Measurements from ENCODE around the gene BUD23.

The BUD23 gene

DNA sequence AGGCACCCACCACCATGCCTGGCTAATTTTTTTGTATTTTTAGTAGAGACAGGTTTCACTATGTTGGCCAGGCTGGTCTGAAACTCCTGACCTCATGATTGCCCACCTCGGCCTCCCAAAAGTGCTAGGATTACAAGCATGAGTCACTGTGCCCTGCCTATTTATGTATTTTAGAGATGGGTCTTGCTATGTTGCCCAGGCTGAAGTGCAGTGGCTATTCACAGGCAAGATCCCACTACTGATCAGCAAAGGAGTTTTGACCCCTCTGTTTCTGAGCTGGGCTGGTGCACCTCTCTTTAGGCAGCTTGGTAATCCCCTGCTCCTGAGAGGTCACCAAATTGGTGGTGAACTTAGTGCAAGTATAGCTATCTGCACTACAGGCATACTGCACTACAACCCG is 49.0 kb downstream of the BUD23 start:
- H3K36me3 Mint-ChIP-seq (ENCODE audit: low read depth): peaks cover 6% of the 10 kb centered on the region
- no peak for DNase-seq
- no peak overlapping the region for H3K4me3 Mint-ChIP-seq
- no peak overlapping the region for H3K27ac Mint-ChIP-seq
- peaks cover 6% of the 10 kb centered on the region for H3K27me3 Mint-ChIP-seq (ENCODE audit: low read depth, poor library complexity)
- TF ChIP-seq, protein P1, sequence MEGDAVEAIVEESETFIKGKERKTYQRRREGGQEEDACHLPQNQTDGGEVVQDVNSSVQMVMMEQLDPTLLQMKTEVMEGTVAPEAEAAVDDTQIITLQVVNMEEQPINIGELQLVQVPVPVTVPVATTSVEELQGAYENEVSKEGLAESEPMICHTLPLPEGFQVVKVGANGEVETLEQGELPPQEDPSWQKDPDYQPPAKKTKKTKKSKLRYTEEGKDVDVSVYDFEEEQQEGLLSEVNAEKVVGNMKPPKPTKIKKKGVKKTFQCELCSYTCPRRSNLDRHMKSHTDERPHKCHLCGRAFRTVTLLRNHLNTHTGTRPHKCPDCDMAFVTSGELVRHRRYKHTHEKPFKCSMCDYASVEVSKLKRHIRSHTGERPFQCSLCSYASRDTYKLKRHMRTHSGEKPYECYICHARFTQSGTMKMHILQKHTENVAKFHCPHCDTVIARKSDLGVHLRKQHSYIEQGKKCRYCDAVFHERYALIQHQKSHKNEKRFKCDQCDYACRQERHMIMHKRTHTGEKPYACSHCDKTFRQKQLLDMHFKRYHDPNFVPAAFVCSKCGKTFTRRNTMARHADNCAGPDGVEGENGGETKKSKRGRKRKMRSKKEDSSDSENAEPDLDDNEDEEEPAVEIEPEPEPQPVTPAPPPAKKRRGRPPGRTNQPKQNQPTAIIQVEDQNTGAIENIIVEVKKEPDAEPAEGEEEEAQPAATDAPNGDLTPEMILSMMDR (IDR thresholded peaks at IDR 0.05): no peak
- no peaks in the 10 kb centered on the region for H3K9me3 Mint-ChIP-seq
- H3K4me1 Mint-ChIP-seq: peaks cover 15% of the 10 kb centered on the region

DNA sequence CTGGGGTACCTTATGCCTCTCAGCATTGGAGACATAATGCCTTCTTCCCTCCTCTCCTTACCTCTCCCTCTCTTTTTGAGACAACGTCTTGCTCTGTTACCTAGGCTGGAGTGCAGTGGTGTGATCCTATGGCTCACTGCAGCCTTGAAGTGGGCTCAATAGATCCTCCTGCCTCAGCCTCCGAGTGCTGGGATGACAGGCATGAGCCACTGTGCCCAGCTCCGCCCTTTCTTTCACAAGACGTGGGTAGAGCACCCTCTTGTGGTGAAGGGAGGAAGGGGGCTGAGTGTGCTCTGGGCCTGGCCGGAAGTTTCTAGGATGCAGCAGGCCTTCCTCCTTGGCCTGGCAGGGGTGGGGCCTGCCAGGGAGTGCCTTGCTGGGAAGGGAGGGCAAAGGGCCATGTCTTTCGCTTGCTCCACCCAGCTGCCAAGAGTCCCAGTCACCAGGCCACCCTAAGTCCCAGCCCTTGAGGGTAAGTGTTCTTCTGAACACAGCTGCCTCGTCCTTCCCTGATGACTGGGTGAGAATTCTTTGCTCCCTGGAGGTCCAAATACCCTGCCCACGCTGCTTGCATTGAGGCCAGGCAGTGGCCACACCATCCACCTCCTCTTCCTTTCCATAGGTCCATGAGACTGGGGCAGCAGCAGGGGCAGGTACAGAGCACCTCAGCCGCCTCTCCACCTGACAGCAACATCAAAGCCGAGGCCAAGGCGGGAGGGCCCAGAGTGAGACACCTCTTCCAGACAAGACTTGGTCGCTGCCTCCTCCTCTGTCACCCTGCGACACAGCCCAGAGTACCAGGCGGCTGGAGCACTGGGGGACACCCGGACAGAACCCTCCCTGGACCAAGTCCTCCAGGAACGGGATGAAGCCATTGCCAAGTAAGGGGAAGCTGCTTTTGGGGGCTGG is 51.5 kb downstream of the BUD23 start:
- Mint-ChIP-seq H3K36me3 (ENCODE audit: low read depth) (peaks cover 6% of the 10 kb centered on the region), H3K9me3 (no peaks in the 10 kb centered on the region), H3K4me1 (peaks cover 17% of the 10 kb centered on the region), H3K27ac (no peak overlapping the region), H3K4me3 (no peak overlapping the region), H3K27me3 (ENCODE audit: low read depth, poor library complexity) (peaks cover 6% of the 10 kb centered on the region)
- peak; percentile 80 for DNase-seq
- TF ChIP-seq, protein P1 (IDR thresholded peaks at IDR 0.05): peak; percentile 82

DNA sequence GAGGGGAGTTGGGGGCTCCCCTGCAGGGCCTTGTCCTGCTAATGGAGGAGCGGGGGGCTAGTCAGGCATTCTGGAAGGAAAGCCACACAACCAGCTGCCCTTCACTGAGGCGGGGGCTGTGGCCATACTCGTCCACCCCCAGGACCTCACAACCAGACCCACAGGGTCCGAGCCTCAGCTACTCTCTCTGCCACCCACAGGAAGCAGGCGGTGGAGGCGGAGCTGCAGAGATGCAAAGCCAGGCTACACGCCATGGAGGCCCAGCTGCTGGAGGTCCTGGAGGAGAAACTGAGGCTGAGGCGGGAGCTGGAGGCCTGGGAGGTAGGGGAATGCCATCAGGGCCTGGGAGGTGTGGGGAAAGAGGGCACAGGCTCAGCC is 52.1 kb downstream of the BUD23 start:
- no peak for DNase-seq
- Mint-ChIP-seq H3K27me3 (ENCODE audit: low read depth, poor library complexity) (peaks cover 6% of the 10 kb centered on the region), H3K9me3 (no peaks in the 10 kb centered on the region), H3K36me3 (ENCODE audit: low read depth) (peaks cover 6% of the 10 kb centered on the region), H3K4me3 (no peak overlapping the region), H3K4me1 (peaks cover 17% of the 10 kb centered on the region), H3K27ac (no peak overlapping the region)
- TF ChIP-seq, protein P1 (IDR thresholded peaks at IDR 0.05): no peak

DNA sequence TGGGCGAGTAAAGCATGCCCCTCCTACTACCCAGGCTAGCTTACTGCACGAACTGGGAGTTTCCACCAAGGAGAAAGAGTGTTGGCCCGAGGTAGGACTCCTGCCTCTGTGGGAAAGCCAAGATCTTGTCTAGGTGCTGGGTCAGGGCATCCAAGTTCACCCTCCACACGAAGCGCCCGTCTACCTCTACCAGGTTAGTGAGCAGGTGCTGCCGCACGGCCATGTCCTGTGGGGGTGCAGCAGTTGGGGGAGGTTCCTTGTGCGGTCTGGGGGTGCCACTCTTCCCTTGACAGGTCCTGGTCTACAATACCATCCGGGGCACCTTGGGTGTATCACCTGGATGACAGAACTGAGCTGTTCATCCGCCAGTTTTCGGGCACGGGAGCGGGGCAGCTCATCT is 53.5 kb downstream of the BUD23 start:
- Mint-ChIP-seq H3K27me3 (ENCODE audit: low read depth, poor library complexity) (peaks cover 6% of the 10 kb centered on the region), H3K9me3 (no peaks in the 10 kb centered on the region), H3K36me3 (ENCODE audit: low read depth) (peaks cover 6% of the 10 kb centered on the region), H3K27ac (no peak overlapping the region), H3K4me1 (peaks cover 27% of the 10 kb centered on the region), H3K4me3 (peak overlapping the region; percentile 90)
- DNase-seq: no peak
- TF ChIP-seq, protein P1 (IDR thresholded peaks at IDR 0.05): no peak

DNA sequence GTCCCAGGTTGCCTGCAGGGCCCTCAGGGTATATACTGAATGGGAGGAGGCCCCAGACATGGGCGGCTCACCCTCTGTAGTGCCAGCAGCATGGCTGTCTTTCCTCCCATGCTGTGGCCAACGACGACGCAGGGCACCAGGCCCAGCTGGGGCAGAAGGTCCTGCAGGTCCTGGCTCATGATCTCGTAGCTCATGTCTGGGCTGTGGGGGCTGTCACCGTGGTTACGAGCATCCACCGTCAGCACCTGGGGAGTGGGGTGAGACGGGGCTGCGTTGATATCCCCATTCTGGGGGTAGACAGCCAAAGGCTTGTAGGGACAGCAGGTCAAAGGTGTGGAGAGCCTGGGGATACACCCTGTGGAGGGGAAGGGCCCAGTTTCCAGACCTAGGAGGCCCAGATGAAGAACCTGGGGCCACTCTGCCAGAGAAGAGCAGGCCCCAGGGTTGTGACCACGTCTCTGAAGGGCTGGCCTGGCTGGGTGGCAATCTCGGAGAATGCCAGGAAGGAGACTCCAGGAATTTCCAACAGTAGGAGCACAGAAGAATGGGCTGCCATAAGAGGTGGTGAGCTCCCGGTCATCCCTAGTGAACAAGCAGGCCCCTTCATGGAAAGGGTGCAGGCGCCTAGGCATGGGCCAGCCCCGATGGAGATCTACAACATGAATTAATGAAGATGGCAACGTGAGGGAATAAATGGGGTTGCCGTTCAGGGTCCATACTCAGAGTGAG is 54.3 kb downstream of the BUD23 start:
- Mint-ChIP-seq H3K4me1 (peaks cover 34% of the 10 kb centered on the region), H3K27ac (peak overlapping the region; percentile 88)

More for the DNA sequence above, 54.3 kb downstream of the BUD23 start:
- TF ChIP-seq, protein P1 (IDR thresholded peaks at IDR 0.05): no peak
- Mint-ChIP-seq H3K9me3 (no peaks in the 10 kb centered on the region), H3K27me3 (ENCODE audit: low read depth, poor library complexity) (peaks cover 6% of the 10 kb centered on the region), H3K4me3 (peak overlapping the region; percentile 90), H3K36me3 (ENCODE audit: low read depth) (peaks cover 6% of the 10 kb centered on the region)
- DNase-seq: no peak

All from nephron progenitor cell (in vitro differentiated cells).